ENCODE results near the gene DOK7.

GRCh38 chr4:3439391-3439790, 23.7 kb upstream of the DOK7 start:
- TF ChIP-seq YY1 (IDR thresholded peaks at IDR 0.05; ENCODE audit: insufficient read depth, insufficient read length) (no peak), ZNF274 (IDR thresholded peaks at IDR 0.05; ENCODE audit: low read depth, low read length) (no peak), SUZ12 (IDR thresholded peaks at IDR 0.05; ENCODE audit: extremely low read depth, insufficient read depth, insufficient read length) (no peak)
